Measurements from ENCODE around the gene PARK7.

The PARK7 gene

GRCh38 chr1:8011016-8011415, 49.5 kb downstream of the PARK7 start:
- DNase-seq = no peak

- no peak for DNase-seq
Observed at GRCh38 chr1:8011923-8012858, 50.7 kb downstream of the PARK7 start.

GRCh38 chr1:8012955-8013354, 51.4 kb downstream of the PARK7 start:
- DNase-seq = no peak

GRCh38 chr1:8013399-8013798, 51.9 kb downstream of the PARK7 start:
- no peak for DNase-seq

- no peak for DNase-seq
Observed at GRCh38 chr1:8013800-8014199, 52.3 kb downstream of the PARK7 start.

- no peak for DNase-seq
Observed at GRCh38 chr1:8014381-8014988, 53.0 kb downstream of the PARK7 start.

- DNase-seq = no peak
Observed at GRCh38 chr1:8015036-8015808, 53.7 kb downstream of the PARK7 start.

GRCh38 chr1:8015809-8016165, 54.3 kb downstream of the PARK7 start:
- DNase-seq = no peak

GRCh38 chr1:8016210-8016894, 54.8 kb downstream of the PARK7 start:
- DNase-seq = no peak

GRCh38 chr1:8016895-8017241, 55.4 kb downstream of the PARK7 start:
- no peak for DNase-seq

GRCh38 chr1:8017495-8018197, 56.1 kb downstream of the PARK7 start:
- DNase-seq = no peak

- DNase-seq = no peak
Observed at GRCh38 chr1:8018492-8019228, 57.1 kb downstream of the PARK7 start.

GRCh38 chr1:8019229-8019620, 57.7 kb downstream of the PARK7 start:
- no peak for DNase-seq

- DNase-seq = no peak
Observed at GRCh38 chr1:8020032-8020431, 58.5 kb downstream of the PARK7 start.

- DNase-seq = no peak
Observed at GRCh38 chr1:8021676-8022266, 60.3 kb downstream of the PARK7 start.

GRCh38 chr1:8022395-8023286, 61.1 kb downstream of the PARK7 start:
- no peak for DNase-seq

GRCh38 chr1:8023287-8023994, 61.9 kb downstream of the PARK7 start:
- DNase-seq = no peak

- no peak for DNase-seq
Observed at GRCh38 chr1:8023995-8024313, 62.4 kb downstream of the PARK7 start.

- DNase-seq = no peak
Observed at GRCh38 chr1:8024329-8024728, 62.8 kb downstream of the PARK7 start.

All from NCI-H187 treated with DMSO at 0.1 percent for 48 hours (cell line).